ENCODE data around the gene NUMA1.

The NUMA1 gene

DNA sequence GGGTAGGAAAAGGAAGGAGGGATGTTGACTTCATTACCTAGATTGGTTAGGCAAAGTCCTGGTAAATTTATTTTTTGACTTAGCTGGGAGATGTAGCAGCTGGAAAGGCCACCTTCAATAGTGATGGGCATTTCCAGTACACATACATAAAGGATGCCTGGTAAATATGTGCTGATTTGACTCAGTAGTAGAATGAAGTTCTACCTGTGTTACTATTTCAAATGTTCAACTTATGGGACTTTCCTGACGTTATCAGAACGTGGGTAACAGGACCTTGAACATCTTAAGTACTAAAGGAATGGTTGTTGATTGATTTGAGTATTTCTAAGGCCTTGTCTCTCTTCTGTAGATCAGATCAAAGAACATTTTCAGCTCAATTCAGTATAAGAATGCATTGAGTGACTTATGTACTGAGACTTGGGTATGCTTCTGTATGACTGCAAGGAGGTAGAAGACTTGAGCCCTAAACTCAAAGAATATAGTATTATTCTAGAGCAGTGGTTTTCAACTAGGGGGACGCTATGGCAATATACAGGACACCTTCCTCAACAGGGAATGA, 124.4 kb downstream of the NUMA1 start:
- Mint-ChIP-seq H3K4me1 (peaks cover 6% of the 10 kb centered on the region), H3K4me3 (no peak overlapping the region), H3K27me3 (no peaks in the 10 kb centered on the region), H3K9me3 (peaks cover 0 to 4% of the 10 kb centered on the region in 2 donors), H3K27ac (no peak overlapping the region)
- DNase-seq = no peak
- no peak for ATAC-seq

All from stimulated activated naive CD8-positive, alpha-beta T cell treated with anti-CD3 and anti-CD28 coated beads, Interleukin-15, amount 100 ng/mL, for 72 hours (primary cell).